H9 (cell line): Measurements from ENCODE around the gene SPEN. TPM values are rescaled to one million over a fixed set of nuclear protein-coding genes. Genes with fewer than 3 reads are reported as not detected.
A peak's percentile ranks its signal among the peaks of the same experiment; 100 is the strongest.

Experiments used
- DNase-seq: peaks from one replicate; pipeline ENCODE4 v3.0.0-alpha.2; 2017
- H2AFZ ChIP-seq: one replicate; pipeline ENCODE4 v1.6.1; 2013; ENCODE audit warnings: mild to moderate bottlenecking, low read length, control low read depth, moderate library complexity
- H2AK5ac ChIP-seq: 2 replicates; pipeline ENCODE4 v1.6.1; 2013; ENCODE audit warnings: low read length, control low read depth, mixed read lengths; ENCODE audit not compliant: insufficient read length
- H2BK120ac ChIP-seq: one replicate; pipeline ENCODE4 v1.6.1; 2013; ENCODE audit warnings: low read depth, mild to moderate bottlenecking, low read length, control low read depth, inconsistent platforms; ENCODE audit not compliant: poor library complexity, severe bottlenecking
- H2BK12ac ChIP-seq: 2 replicates; pipeline ENCODE4 v1.6.1; 2013; ENCODE audit warnings: low read length, control low read depth, mixed read lengths, low read depth; ENCODE audit not compliant: insufficient read length
- H2BK15ac ChIP-seq: 2 replicates; pipeline ENCODE4 v1.6.1; 2013; ENCODE audit warnings: low read depth, low read length, control low read depth
- H2BK20ac ChIP-seq: one replicate; pipeline ENCODE4 v1.6.1; 2013; ENCODE audit warnings: low read depth, mild to moderate bottlenecking, low read length, control low read depth, inconsistent platforms; ENCODE audit not compliant: poor library complexity, severe bottlenecking
- H2BK5ac ChIP-seq: 2 replicates; pipeline ENCODE4 v1.6.1; 2013; ENCODE audit warnings: low read length, control low read depth, mixed read lengths; ENCODE audit not compliant: insufficient read length
- H3K14ac ChIP-seq: 2 replicates; pipeline ENCODE4 v1.6.1; 2013; ENCODE audit warnings: low read length, control low read depth; ENCODE audit not compliant: insufficient read depth
- H3K18ac ChIP-seq: 2 replicates; pipeline ENCODE4 v1.6.1; 2013; ENCODE audit warnings: low read depth, mild to moderate bottlenecking, mixed read lengths, low read length, control low read depth; ENCODE audit not compliant: insufficient read length
- H3K23ac ChIP-seq: 2 replicates; pipeline ENCODE4 v1.6.1; 2013; ENCODE audit warnings: low read length, control low read depth, mixed read lengths, low read depth; ENCODE audit not compliant: insufficient read length
- H3K23me2 ChIP-seq: 2 replicates; pipeline ENCODE4 v1.6.1; 2013; ENCODE audit warnings: low read depth, mild to moderate bottlenecking, mixed read lengths, low read length, control low read depth; ENCODE audit not compliant: insufficient read length, poor library complexity, severe bottlenecking
- H3K27ac ChIP-seq: 2 replicates; pipeline ENCODE4 v1.5.1; 2013; ENCODE audit warnings: low read length, control low read depth, mixed read lengths, low read depth; ENCODE audit not compliant: insufficient read length
- H3K27me3 ChIP-seq: 2 replicates; pipeline ENCODE4 v1.6.1; 2013; ENCODE audit warnings: low read length, control low read depth, inconsistent platforms; ENCODE audit not compliant: insufficient read depth
- H3K4ac ChIP-seq: 2 replicates; pipeline ENCODE4 v1.6.1; 2013; ENCODE audit warnings: low read depth, mild to moderate bottlenecking, control low read depth, inconsistent platforms, low read length, moderate library complexity
- H3K4me1 ChIP-seq: 2 replicates; pipeline ENCODE4 v1.6.1; 2013; ENCODE audit warnings: low read length, control low read depth, inconsistent platforms; ENCODE audit not compliant: insufficient read depth
- H3K4me2 ChIP-seq: 2 replicates; pipeline ENCODE4 v1.6.1; 2013; ENCODE audit warnings: low read length, control low read depth, mixed read lengths; ENCODE audit not compliant: insufficient read length, insufficient read depth
- H3K56ac ChIP-seq: 2 replicates; pipeline ENCODE4 v1.6.1; 2013; ENCODE audit warnings: low read depth, mild to moderate bottlenecking, mixed read lengths, low read length, control low read depth; ENCODE audit not compliant: insufficient read length
- H3K79me1 ChIP-seq: 2 replicates; pipeline ENCODE4 v1.6.1; 2013; ENCODE audit warnings: low read depth, mild to moderate bottlenecking, moderate library complexity, low read length, control low read depth, inconsistent platforms; ENCODE audit not compliant: insufficient read depth, poor library complexity, severe bottlenecking
- H3K79me2 ChIP-seq: 2 replicates; pipeline ENCODE4 v1.6.1; 2013; ENCODE audit warnings: low read length, control low read depth, inconsistent platforms; ENCODE audit not compliant: insufficient read depth
- H3K9ac ChIP-seq: 2 replicates; pipeline ENCODE4 v1.6.1; 2013; ENCODE audit warnings: low read length, control low read depth, mixed read lengths; ENCODE audit not compliant: insufficient read length; ENCODE audit errors: extremely low read depth
- H3K9me3 ChIP-seq: one replicate; pipeline ENCODE4 v1.6.1; 2013; ENCODE audit warnings: low read depth, low read length, inconsistent platforms; ENCODE audit not compliant: control insufficient read depth
- H3T11ph ChIP-seq: one replicate; pipeline ENCODE4 v1.6.1; 2013; ENCODE audit warnings: mild to moderate bottlenecking, low read length, control low read depth, inconsistent platforms
- H4K20me1 ChIP-seq: one replicate; pipeline ENCODE4 v1.6.1; 2013; ENCODE audit not compliant: control insufficient read depth, insufficient read length, insufficient read depth
- H4K5ac ChIP-seq: 2 replicates; pipeline ENCODE4 v1.6.1; 2013; ENCODE audit warnings: low read depth, mild to moderate bottlenecking, mixed read lengths, low read length, control low read depth; ENCODE audit not compliant: insufficient read length
- H4K8ac ChIP-seq: replicated peaks from 2 replicates; pipeline ENCODE4 v1.6.1; 2013; ENCODE audit warnings: low read length, control low read depth, mixed read lengths, low read depth; ENCODE audit not compliant: insufficient read length
- H4K91ac ChIP-seq: 2 replicates; pipeline ENCODE4 v1.6.1; 2013; ENCODE audit warnings: low read depth, mild to moderate bottlenecking, moderate library complexity, mixed read lengths, low read length, control low read depth; ENCODE audit not compliant: insufficient read length
- H3K27ac Mint-ChIP-seq, 3 experiments: 2 replicates in 2 of 3; 3 replicates in 1 of 3; pipeline ENCODE4 v1.8.0; 2020 to 2021; ENCODE audit warnings: mixed read lengths in 3 of 3, mild to moderate bottlenecking in 1 of 3, moderate library complexity in 1 of 3
- H3K27me3 Mint-ChIP-seq: 2 replicates; pipeline ENCODE4 v1.8.0; 2021; ENCODE audit warnings: low read depth, mild to moderate bottlenecking, moderate library complexity, mixed read lengths
- H3K36me3 Mint-ChIP-seq, 3 experiments: 2 replicates in 2 of 3; 3 replicates in 1 of 3; pipeline ENCODE4 v1.8.0; 2020 to 2021; ENCODE audit warnings: low read depth in 3 of 3, mixed read lengths in 3 of 3; ENCODE audit not compliant: insufficient read depth in 1 of 3
- H3K4me1 Mint-ChIP-seq, 2 experiments: 2 replicates each; pipeline ENCODE4 v1.8.0; 2020; ENCODE audit warnings: mixed read lengths in 2 of 2
- H3K4me3 Mint-ChIP-seq, 2 experiments: 2 replicates in 1 of 2; 3 replicates in 1 of 2; pipeline ENCODE4 v1.8.0; 2020 to 2021; ENCODE audit warnings: mild to moderate bottlenecking in 2 of 2, mixed read lengths in 2 of 2, moderate library complexity in 1 of 2
- H3K9me3 Mint-ChIP-seq, 2 experiments: 2 replicates in 1 of 2; 3 replicates in 1 of 2; pipeline ENCODE4 v1.8.0; 2020; ENCODE audit warnings: mild to moderate bottlenecking in 2 of 2, mixed read lengths in 2 of 2, moderate library complexity in 1 of 2
- CTCF ChIP-seq: fragments of 200-600 bp; sonication (generic); conservative IDR thresholded peaks from 3 replicates; pipeline ENCODE4 v1.8.0; 2021; ENCODE audit warnings: antibody characterized with exemption, mild to moderate bottlenecking
- WGBS: extraction: QIAGEN DNeasy Blood & Tissue Kit; methylation state at CpG from one replicate; pipeline ENCODE4 v1.1.7; 2013; ENCODE audit warnings: missing lambda C conversion rate, low lambda C conversion rate, mixed read lengths; ENCODE audit not compliant: insufficient read length; ENCODE audit errors: extremely low coverage; 5-methylcytosine and 5-hydroxymethylcytosine counted together
- total RNA-seq: library from RNA; stranded (reverse); gene quantifications from 2 replicates; pipeline ENCODE4 v1.2.1, GENCODE V29; 2021

SPEN gene
- total RNA-seq, 1 experiment from 2014 or later, result 59.6 TPM

GRCh38 chr1:15883326-15883725 lies 35.8 kb downstream of the SPEN start:
- Histone ChIP-seq H3K27ac (no peak overlapping the region), H2BK120ac (no peak overlapping the region), H3K9ac (no peak overlapping the region), H3K4me1 (no peaks in the 10 kb centered on the region), H4K5ac (no peak overlapping the region), H3K27me3 (no peaks in the 10 kb centered on the region), H3K56ac (no peak overlapping the region), H3K79me2 (peaks cover 19% of the 10 kb centered on the region; the same call in 1 of the 2 replicates), H3T11ph (no peak overlapping the region), H4K8ac (no peak overlapping the region), H2BK5ac (no peak overlapping the region), H3K23ac (no peak overlapping the region), H3K14ac (no peak overlapping the region), H3K23me2 (peaks cover 4% of the 10 kb centered on the region), H2BK15ac (no peak overlapping the region), H2AFZ (no peak overlapping the region), H3K4ac (no peak overlapping the region), H2BK12ac (no peak overlapping the region), H2BK20ac (no peak overlapping the region), H3K9me3 (no peaks in the 10 kb centered on the region), H3K4me2 (no peak overlapping the region), H3K79me1 (peaks cover 10% of the 10 kb centered on the region), H3K18ac (no peak overlapping the region), H4K91ac (no peak overlapping the region), H4K20me1 (no peaks in the 10 kb centered on the region), H2AK5ac (no peak overlapping the region)
- Mint-ChIP-seq H3K27me3 (no peaks in the 10 kb centered on the region), H3K9me3 (no peaks in the 10 kb centered on the region), H3K4me3 (no peak overlapping the region), H3K36me3 (peaks cover 0 to 6% (median 2%) of the 10 kb centered on the region in 3 experiments; a peak in 2 of 7 replicates), H3K27ac (peak overlapping the region in 1 of 3 experiments; percentile 76; a peak in 2 of 7 replicates), H3K4me1 (peaks cover 19 to 38% of the 10 kb centered on the region in 2 experiments)
- no CpG with 5 or more reads among the region's 6 CpGs for WGBS
- TF ChIP-seq CTCF, result no peak
- no peak for DNase-seq
